HG03025 (cell line): ENCODE results near the gene RHOG.

Source experiments
- ATAC-seq: cut with Tn5 transposase; IDR thresholded peaks from one replicate; pipeline ENCODE4 v1.9.1; 2021; ENCODE audit warnings: mild to moderate bottlenecking, moderate library complexity; ENCODE audit not compliant: unreplicated experiment, low FRiP score

RHOG gene

DNA sequence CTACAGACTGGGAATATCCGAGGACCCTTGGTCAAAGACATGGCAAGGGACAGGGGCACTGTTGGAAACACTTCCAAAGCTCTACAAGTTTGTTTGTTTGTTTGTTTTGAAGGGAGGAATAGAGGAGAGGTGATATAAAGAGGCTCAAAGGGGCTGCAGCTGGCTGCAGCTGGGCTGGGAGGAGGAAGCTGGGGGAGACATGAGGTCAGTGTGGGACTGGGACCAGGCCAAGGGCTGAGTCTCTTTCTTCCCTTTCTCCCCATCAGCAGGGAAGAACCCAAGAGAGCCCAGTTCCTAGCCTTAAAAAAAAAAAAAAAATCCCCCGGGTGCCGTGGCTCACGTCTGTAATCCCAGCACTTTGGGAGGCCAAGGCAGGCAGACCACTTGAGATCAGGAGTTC is 5.0 kb downstream of the RHOG start:
- ATAC-seq: no peak

DNA sequence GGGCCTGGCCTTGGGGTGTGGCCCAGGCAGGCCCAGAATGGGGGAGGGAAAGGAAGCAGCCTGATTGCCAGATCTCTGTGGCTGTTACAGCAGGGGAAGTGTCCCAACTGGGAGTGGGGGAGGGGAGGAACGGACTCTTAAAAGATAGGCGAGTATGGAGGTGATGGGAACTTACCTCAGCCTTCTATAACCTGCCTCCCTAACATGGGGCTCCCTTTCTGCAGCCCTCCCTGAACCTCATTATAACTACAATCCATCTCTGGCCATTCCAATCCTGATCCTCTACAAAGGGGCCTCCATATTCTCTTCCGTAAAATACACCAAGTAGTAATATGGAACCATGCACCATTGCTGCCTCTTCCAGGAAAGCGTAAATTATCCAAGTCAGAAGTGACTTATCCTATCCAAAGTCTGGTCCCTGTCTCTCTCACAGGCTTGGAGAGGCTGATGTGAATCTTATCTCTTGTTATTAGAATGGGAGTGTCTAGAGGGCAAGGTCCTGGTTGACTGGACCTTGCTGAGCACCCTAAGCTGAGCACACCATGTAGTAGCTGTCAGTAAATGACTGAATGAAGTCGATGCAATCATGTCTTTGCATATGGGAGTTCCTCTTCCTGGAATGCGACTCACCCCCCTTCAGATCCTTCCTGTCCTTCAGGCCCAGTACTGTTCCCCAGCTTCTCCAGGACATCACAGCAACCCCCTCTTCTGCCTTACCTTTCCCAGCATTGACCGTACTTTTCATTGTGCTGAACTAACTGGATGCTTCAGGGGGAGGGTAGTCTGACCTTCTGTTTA is 5.9 kb downstream of the RHOG start:
- ATAC-seq: no peak

DNA sequence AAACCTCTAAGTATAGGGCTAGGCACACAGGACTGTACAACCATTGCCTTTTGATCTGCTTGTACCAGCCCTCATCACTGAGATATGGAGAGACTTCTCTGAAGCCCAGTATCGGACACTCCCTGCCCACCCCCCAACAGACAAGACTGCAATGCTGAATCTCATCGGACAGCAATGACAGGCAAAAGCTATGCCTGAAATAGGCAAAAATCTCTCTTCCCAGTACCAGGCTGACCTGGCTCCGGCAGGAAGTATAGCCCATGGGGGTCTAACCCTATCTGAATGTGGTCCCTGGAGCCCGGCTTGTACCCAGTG is 6.5 kb downstream of the RHOG start:
- no peak for ATAC-seq

DNA sequence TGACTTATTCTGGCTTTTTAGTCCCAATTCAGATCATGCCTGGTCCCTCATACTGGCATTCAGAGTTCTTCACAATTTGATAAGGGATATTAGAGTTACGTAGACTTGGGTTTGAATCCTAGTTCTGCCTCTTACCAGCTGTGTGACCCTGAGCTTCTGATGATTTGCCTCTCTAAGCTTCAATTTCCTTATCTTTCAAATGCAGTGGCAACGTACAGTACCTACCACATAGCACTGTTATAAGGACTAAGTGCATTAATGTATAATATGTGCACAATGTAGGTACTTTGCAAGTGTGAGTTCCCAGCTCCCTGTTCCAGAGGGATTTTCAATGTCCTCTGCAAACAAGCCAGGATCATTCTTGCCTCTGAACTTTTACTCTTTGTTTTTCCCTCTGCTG is 7.3 kb downstream of the RHOG start:
- ATAC-seq: no peak

DNA sequence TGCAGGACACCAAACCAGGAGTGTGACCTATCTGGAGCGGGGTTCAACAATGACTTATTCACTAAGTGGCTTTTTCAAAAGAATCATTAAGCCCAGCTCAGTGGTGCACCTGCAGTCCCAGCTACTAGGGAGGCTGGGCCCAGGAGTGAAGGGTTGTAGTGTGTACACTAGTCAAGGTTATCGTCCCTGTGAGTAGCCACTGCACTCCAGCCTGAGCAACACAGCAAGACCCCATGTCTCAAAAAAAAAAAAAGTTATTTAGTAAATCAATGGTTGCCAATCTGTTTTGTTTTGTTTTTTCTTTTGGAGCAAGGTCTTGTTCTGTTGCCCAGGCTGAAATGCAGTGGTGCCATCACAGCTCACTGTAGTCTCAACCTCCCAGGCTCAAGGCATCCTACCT is 7.9 kb downstream of the RHOG start:
- no peak for ATAC-seq

DNA sequence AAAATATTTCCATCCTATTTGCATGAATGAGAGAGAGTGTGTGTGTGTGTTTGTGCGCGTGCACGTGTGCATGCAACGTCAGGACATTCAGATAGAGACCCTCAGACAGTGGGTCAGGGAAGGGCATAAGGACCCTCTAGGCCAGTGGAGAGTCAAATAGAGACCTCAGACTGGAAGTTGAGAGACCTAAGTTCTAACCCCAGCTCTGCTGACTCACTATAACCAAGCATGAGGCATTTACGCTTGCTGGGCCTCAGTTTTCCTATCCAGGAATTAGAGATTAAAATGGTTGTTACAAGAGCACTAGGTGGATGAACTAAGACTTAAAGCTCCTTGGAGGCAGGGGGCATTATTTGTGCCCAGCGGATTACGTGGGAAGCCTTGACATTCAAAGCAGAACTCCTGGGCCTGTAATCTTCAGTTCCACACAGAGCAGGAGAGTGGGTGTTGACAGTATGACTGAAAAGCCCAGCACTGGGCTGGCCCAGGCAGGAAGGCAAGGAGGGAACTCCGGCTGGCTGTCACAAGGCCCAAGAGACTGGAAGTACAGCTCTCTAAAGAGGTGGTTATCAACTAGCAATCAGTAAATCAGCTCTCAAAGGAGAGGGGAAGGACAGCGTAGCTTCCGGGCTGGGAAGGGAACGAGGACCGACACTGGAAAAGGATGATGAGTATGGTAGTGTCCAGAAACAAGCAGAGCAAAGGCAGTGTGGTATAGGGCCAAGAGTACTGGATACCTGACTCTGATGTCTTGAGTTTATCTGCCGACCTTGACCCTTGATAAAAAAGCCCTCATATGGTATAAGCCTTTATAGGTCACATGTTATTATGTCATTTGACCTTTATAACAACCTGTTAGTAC is 9.2 kb downstream of the RHOG start:
- no peak for ATAC-seq

DNA sequence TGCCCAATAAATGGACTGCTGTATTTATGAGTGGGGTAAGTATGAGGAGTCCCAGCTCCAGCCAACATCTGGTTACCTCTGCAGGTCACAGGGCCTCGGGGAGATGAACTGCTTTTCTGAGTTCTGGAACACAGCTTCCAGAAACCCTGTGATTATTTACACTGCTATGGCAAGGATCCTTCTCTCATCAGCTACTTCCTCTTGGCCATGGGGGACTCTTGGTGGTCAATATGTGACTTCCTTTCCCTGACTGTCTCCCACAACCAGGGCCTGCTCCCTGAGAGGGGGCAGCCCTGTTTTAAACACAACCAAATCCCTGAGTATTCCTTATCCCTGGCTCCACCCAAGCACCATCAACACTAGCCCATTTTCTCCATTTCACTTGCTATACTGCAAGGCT is 10.0 kb downstream of the RHOG start:
- no peak for ATAC-seq

DNA sequence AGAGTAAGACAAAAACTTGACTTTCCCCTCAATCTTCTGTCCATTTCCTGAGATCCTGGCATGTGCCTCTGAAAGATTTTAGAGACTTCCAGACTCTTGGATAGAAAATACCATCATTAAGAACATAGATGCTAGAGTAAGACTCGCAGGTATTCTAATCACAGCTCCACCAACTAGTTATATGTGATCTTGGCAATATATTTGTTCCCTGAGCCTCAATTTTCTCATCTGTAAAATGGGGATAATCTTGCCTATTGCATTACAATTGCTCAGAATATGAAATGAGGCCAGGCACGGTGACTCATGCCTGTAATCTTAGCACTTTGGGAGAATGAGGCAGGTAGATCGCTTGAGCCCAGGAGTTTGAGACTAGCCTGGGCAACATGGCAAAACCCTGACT is 10.7 kb downstream of the RHOG start:
- ATAC-seq: no peak

DNA sequence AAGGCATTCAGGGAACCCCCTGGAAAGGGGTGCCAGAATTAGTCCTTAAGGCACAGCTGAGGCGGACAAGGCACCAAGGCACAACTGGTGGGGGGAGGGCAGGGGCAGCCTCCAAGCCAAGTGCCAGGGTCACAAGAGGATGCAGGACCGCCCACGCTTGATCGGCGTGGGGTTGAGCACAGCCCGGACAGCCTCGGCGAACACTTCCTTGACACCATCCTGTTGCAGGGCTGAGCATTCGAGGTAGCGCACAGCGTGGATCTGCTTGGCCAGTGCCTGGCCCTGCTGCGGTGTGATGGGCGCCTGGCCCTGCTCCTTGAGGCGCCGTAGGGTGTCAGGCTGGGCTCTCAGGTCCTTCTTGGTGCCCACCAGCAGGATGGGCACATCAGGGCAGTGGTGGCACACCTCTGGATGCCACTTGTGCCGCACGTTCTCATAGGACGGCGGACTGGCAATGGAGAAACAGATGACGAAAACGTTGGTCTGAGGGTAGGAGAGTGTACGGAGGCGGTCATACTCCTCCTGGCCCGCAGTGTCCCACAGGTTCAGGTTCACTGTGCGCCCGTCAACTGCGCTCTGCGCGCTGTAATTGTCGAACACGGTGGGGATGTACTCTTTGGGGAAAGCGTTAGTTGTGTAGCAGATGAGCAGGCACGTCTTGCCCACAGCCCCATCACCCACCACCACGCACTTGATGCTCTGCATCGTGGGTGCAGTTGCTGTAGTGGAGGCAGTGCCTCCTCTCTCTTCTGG is 13.1 kb downstream of the RHOG start:
- ATAC-seq: no peak

DNA sequence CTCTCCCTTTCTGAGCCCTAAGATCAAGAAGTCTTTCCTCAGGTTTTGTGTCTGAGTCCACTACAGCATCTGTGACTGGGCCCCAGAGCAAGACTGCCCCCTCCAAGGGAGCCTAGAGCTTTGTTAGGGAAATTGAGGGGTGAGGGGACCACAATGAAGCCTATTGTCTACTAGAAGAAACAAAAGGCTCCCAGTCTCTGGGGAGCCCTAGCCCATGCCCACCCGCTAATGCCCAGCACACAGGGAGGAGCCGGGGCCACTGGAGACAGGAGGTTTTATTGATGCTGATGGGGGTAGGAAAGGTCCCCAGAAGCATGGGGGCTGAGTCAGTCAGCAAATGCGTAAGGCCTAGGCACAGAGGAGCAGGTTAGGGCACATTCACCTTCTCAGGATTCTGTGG is 14.0 kb downstream of the RHOG start:
- ATAC-seq: no peak

DNA sequence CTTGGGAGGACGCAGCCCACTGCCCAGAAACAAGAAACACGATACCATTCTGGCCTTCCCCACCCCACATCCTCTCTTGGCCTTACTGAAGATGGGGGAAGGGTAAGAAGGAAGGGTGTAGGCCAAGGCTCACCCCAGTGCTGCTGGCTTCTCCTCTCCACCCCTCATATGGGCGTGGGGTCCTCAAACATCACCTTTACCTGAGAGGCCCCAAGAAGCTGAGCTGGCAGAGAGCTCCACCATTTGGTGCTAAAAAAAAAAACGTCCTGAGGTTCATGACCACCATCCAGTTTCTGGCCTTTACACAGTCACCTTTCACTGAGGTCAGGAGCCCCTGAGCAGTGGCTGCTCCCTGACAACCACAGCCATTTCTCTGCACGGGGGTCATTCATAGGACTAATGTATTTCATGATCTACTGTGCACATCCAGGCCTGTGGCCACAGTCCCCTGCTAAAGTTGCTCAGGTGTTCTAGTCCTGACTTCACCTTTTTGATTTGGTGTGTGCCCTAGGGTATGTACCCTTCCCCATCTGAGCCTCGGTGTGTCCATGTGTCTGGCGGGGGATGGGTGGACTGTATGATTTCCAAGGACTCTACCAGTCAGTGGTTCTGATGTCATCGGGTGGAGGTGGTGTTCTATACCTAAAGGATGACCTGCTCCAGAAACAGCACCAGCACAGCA is 15.1 kb downstream of the RHOG start:
- ATAC-seq: no peak

DNA sequence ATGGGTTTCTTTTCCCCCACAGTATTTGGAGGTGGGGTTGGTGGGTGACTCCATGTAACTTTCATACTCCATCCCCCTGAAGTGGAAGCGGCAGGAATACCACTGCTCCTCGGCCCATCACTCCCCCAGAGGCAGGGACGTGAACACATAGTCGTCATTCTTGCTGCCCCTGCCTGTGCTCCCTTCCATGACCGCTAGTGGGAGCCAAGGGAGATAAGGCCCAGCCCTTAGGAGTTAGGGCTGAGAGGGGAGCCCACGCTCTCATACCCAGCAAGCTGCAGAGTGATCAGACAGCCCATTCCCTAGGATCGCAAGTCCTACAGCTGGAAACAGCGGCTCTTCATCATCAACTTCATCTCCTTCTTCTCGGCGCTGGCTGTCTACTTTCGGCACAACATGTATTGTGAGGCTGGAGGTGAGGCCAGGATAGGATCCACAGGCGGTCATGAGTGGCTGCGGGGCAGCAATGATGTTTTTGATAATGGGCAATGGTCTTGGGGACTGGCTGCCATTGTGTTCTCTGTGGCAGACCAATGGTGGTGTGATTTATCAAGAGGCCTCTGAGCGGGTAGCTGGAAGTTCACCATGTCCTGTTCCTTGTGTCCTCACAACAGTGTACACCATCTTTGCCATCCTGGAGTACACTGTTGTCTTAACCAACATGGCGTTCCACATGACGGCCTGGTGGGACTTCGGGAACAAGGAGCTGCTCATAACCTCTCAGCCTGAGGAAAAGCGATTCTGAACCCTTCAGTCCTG is 15.9 kb downstream of the RHOG start:
- peak; percentile 52 for ATAC-seq

DNA sequence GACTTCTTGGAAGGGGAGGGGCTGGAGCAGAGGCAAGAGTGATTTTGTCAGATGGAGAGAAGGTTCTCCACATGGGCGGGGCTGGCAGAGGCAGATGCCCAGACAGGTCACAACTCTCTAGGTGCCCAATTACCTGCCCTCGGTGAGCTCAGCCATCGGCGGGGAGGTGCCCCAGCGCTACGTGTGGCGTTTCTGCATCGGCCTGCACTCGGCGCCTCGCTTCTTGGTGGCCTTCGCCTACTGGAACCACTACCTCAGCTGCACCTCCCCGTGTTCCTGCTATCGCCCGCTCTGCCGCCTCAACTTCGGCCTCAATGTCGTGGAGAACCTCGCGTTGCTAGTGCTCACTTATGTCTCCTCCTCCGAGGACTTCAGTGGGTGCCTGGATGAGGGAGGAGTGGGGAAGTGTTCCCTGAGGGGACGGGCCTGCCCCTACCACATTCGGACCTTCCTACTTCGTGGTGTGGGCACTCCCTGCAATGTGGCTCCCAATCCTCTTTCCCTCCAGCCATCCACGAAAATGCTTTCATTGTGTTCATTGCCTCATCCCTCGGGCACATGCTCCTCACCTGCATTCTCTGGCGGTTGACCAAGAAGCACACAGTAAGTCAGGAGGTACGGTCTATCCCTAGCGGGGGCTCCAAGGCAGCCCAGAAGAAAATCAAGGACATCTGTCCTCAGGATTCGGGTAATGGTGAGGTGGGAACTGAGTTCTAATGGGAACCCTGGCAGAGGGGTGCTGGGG is 16.8 kb downstream of the RHOG start:
- no peak for ATAC-seq

DNA sequence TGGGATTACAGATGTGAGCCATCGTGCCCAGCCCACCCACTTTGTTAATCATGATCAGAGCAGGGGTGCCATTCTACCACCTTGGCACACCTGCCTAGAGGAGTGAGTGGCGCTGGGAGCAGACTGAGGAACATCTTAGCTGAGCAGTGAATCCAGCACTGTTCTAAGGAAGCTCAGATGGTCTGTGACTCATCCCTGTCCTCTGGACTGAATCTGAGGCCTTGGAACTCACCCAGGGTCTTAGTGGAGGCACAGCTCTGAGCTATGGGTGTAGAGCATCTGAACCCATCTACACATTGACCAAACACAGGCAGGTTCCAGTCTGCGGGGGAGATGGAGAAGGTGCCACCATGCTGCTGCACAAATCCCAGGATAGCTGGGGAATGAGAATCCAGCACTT is 17.5 kb downstream of the RHOG start:
- no peak for ATAC-seq

DNA sequence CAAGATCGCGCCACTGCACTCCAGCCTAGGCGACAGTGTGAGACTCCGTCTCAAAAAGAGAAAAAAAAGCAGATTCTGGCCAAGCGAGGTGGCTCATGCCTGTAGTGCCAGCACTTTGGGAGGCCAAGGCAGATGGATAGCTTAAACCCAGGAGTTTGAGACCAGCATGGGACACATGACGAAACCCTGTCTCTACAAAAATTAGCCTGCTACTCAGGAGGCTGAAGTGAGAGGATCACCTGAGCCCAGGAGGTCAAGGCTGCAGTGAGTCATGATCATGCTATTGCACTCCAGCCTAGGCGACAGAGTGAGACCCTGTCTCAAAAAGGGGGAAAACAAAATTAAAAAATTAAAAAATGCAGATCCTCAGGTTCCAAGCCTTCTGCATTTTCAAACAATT is 18.4 kb downstream of the RHOG start:
- ATAC-seq: no peak

DNA sequence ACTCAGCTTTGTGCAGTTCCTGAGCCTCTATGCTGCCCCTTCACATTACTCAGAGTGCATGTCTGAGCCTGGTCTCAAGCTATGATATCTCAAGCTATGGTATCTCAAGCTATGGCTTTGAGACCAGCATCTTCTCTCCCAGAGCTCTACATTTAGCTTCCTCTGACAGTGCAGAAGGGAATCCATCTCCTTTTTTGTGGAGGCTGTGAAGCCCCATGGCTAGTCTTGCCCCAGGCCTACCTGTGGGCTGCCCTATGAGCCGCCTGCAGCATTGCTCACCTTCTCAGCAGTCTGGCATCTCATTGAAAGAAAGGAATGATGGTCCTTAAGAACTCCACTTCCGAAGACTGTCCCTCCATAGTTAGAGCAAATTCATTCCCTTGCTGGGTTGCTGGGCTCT is 19.8 kb downstream of the RHOG start:
- no peak for ATAC-seq

DNA sequence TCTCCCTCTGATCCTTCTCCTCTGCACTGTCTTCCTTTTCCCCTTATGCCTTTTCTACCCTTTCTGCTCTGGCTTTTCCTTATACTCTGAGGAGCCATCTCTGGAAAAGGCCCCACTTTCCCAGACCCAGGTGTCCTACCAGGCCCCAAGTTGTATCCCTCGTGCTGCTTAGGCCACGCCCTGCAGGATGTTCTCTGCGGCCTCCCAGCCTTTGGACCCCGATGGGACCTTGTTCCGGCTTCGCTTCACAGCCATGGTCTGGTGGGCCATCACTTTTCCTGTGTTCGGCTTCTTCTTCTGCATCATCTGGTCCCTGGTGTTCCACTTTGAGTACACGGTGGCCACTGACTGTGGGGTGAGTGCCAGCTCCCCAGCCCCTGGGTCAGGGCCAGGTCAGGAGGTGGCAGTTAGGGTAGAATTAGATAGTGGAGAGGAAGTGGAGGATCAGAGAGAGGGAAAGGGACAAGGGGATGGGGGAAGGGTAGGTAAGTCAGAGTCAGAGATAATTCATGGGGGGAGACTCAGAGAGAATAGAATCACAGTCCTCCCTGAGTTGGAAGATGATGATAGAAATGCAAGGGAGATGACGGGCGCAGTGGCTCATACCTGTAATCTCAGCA is 23.5 kb downstream of the RHOG start:
- no peak for ATAC-seq

DNA sequence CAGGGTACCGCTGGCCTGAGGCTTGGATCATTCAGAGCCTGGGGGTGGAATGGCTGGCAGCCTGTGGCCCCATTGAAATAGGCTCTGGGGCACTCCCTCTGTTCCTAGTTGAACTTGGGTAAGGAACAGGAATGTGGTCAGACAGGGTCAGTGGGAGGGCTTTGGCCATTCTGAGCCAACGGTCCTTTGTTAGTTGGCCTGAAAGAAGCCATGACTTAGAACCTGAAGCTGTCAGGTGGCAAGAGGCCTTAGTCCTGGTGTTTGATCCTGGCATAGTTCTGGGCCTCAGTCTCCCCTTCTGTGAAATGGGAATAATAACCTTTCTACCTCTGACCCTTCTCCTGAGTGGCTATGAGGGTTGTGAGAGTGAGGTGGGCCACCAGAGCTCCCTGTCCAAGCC is 24.1 kb downstream of the RHOG start:
- ATAC-seq: no peak

DNA sequence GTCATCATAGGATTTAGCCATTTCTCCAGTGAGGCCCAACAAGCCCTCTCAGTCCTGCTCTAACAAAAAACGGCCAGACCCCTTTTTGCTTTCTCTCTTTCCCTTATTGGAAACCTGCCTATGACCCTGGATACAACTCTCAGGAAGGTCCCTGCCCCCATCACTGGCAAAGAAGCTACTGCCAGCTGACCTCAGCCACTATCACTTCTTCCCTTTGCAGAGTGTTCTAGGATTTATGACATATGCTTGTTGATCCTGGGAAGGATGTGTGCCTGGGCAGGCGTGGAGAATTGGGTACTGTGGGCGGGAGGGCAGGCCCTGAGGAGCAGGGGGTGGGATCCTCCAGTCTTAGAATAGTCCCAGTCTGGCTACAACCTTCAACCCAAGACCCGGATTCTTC is 24.9 kb downstream of the RHOG start:
- no peak for ATAC-seq
